Hematopoietic multipotent progenitor cell (in vitro differentiated cells): ENCODE measurements around the gene SUSD6. TPM values are rescaled to one million over a fixed set of nuclear protein-coding genes. Genes with fewer than 3 reads are reported as not detected.
A peak's percentile ranks its signal among the peaks of the same experiment; 100 is the strongest.
"Not testable (repeated sequence)": the region's sequence is repeated elsewhere in the genome, so short reads cannot be mapped to it uniquely, and the experiment has no call there.

Source experiments
- DNase-seq, 3 donors: peaks; one replicate each; pipeline ENCODE4 v3.0.0-alpha.2; 2011 to 2015; ENCODE audit warnings: low read depth in 2 of 3, low spot score in 2 of 3
- total RNA-seq: library from RNA; depleted of rRNA; stranded (reverse); fragments of >200 nt; gene quantifications from one replicate; pipeline ENCODE4 v1.2.3, GENCODE V29; 2012

Gene SUSD6
- total RNA-seq, 1 donor = 23.4 TPM

DNA sequence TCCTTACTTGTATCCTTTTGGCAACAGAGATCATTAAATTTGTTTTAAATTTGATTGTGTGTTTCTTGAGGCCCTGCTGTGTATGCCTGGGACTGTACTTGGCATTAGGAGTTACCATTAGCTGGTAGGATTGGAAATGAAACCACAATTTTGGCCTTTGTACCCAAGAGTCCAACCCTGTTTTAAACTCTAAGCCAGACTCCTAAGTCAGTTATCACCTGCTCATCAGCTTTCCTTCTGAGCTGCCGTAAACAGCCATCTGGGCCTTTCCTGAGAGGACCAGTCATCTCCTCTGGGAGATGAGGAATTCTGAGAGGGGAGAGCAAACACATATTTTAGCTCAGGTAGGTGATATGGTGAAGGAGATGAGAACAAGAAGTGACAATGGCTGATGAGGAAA lies 81.2 kb downstream of the SUSD6 start:
- no peak for DNase-seq

DNA sequence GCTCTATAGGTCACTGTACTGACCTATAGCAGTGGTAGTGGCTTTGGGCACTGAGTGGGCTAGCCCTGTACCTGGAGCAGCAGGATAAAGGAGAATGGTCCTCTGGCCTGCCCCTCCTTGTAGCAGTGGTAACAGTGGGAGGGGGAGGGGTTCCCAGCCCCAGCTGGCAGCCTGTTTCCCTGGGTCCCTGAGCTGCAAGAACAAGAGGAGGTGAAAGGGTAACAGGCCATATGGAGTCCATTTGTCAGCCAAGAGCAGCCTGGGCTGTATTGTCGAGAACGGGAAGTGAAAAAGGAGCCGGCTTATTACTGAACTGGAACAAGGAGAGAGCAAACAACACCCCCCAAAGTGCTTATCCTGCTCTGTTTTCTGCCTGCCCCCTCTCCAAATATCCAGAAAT lies 81.7 kb downstream of the SUSD6 start:
- peak in 1 of 3 donors; percentile 52 for DNase-seq

DNA sequence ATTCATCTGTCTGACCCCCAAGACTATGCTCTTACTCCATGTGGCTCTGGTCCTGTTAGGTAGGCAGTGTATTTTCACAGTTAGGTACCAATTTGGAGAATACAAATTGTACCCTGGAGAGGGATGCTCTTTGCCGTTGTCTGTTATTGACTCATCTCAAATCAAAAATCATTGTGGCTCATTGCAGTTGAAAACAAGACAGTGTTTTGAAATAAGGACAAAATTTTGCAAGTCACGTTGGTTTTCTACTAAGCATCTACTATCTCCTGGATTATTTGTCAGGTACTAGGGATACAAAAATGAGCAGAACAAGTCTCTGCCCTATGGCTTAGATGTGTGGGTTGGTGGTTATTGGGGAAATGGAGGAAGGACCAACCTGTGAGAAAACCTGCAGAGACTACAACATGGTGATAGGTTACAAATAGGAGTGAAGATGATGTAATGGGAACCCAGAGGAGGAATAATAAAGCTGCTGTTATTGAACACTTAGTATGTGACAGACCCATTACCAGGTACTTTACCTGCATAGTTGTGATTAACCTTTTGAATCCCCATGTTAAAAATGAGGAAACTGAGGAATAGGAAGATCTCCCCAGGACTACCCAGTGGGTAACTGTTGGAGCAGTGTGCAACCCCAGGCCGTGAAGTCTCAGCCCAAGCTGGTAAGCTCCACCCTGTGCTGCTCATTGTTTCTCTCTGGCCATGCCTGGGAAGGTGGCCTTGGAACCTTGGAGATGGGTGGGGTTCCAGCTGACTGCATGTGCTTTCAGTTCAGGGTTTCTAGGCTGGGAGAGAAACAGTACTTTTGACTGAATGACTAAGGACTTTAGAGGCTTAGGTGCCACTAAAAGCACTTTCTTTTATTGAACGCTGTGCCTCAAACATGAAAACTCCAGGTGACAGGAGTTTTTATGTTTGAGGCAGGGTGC lies 82.7 kb downstream of the SUSD6 start:
- DNase-seq = no peak

DNA sequence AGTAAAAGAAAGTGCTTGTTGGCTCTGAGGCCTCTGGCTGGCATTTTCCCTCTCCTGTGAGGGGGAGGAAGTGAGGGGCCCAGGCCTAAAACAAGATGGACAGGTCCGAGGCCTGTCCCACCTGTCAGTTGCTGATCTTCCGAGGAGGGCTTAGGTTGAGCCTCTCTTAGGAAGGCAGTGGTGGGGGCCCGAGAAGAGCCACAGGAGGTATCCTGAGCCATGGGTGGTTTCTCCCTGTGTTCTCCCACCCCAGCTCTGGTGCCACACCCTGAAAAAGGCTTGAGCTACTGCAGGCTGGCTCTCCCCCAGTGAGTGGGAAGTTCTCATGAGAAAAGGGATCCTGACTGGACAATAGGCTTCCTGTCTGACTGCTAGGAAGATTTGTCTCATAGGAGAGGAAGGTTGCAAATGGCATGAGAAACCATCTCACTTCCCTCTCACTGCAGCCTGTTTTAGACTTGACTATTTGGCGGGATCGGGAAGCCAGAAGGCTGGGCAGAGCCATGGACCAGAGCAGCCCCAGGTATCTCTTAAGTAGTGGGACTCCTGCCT lies 83.4 kb downstream of the SUSD6 start:
- DNase-seq = no peak

DNA sequence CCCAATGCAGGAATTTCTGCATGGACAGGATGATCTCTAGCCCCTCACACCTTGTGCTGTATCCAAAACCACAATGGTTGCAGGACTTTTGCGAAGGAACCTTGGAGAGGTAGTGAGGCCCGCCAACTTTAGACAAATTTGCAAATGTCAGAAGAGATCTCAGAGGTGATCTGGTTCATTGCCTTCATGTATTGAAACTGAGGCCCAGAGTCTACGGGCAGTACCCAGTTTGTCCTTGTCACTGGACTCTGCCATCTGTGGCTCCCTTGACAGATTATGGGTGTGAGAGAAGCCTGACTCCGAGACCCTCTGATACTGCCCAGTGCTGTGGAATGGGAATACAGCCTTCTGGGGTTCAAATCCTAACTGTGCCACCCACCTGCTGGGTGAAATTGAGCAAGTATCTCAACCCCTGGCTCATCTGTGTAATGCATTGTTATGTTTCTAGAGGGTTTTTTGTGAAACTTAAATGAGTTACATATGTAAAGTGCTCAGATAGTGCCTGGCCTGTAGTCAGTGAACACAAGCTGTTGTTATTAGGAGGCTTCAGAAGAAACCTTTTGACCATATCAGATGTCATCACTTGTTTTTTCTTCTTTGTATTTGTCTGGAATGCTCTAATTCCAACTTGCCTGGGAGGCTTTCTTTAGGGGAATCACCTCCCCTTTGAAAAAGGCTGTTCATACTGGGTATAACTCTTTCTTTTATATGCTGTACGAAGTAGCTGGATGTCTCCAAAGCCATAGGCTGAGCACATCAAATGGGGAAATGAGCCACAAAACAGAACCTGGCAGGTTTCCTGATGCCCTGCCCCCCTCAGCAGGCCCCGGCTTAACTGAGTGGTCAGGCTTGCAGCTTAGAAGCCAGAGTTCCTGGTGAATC lies 84.2 kb downstream of the SUSD6 start:
- DNase-seq = peak in 1 of 3 donors; percentile 54

DNA sequence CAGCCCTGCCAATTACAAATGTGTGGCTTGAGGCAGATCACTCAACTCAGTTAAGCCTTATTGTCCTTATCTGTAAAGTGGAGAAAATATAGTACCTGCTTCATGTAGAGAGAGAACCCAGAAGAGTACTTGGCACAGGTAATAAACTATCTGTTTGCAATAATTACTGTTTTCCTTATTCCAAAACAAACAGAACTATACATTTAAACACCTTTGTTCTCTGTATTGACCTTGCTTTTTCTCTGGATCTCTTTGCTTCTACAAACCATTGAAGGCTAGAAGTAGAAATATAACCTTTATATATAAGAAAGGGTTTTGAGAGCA lies 84.8 kb downstream of the SUSD6 start:
- no peak for DNase-seq

DNA sequence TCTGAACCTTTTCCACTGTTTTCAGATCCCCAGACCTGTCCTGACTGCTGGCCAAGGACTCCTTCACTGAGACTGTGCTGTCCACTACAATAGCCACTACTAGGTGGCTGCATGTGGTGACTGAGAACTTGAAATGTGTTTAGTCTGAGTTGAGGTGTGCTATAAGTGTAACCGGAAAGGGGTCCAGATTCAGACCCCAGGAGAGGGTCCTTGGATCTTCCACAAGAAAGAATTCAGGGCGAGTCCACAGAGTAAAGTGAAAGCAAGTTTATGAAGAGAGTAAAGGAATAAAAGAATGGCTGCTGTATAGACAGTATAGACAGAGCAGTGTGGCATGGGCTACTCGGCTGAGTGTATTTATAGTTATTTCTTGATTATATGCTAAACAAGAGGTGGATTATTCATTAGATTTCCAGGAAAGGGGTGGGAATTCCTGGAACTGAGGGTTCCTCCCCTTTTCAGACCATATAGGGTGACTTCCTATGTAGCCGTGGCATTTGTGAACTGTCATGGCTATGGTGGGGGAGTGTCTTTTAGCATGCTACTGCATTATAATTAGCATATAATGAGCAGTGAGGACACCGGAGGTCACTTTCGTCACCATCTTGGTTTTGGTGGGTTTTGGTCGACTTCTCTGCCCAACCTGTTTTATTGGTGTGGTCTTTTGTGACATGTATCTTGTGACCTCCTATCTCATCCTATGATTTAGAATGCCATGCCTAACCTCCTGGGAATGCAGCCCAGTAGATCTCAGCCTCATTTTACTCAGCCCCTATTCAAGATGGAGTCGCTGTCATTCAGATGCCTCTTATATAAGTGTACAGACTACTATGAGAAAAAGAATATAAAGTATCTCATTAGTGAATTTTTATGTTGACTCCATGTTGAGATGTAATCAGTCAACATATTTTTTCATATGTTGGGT lies 85.5 kb downstream of the SUSD6 start:
- DNase-seq = peak in 1 of 3 donors; percentile 80

DNA sequence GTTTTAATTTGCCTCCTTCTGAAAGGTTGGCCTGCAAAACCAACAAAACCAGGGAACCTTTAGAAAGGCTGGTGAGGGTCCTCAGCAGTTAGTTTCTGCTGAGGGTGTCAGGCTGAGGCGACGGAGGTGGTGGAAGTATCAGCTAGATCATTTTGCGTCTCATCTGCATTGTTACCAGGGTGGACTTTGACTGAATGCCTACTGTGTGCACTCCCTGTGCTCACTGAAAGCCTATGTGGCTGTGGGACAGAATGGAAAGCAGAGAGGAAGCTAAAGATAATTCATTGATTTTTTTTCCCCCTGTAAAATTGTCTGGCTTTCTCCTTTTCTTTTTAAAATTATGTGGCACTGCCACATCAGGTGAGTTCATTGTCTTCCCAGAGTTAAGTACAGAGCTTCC lies 87.2 kb downstream of the SUSD6 start:
- DNase-seq = no peak

DNA sequence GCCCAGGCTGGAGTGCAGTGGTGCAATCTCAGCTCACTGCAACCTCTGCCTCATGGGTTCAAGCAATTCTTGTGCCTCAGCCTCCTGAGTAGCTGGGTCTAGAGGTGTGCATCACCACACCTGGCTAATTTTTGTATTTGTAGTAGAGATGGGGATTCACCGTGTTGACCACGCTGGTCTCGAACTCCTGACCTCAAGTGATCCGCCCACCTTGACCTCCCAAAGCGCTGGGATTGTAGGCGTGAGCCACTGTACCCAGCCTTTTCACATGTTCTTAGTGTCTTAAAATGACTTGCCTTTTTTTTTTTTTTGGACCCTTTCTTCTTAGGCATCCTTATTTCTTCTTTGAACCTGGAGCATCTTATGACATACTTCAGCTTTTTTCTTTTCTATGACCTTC lies 87.8 kb downstream of the SUSD6 start:
- DNase-seq = not testable (repeated sequence)

DNA sequence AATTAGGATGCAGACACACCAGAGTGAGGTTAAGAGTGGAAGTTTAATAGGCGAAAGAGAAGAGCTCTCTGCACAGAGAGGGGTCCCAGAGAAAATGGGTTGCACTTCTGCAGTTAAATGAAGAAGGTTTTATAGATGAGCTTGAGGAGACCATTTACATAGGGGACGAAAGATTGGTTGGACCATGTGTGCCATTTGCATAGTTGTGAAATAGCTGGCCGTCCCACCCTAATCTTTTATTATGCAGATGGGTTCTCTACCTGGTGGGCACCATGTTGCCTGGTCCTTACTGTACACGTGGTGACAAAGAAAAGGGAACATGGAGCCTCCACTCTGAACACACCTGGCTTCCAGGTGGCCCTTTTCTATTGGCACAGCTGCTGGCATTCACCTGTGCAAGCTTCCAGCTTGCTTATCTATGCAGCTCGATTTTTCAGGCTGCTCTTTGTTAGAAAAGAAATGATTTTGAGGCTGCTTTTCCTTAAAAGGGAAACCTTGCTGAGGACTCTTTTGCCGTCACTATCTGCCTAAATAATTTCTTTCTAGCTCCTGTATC lies 88.4 kb downstream of the SUSD6 start:
- no peak for DNase-seq

DNA sequence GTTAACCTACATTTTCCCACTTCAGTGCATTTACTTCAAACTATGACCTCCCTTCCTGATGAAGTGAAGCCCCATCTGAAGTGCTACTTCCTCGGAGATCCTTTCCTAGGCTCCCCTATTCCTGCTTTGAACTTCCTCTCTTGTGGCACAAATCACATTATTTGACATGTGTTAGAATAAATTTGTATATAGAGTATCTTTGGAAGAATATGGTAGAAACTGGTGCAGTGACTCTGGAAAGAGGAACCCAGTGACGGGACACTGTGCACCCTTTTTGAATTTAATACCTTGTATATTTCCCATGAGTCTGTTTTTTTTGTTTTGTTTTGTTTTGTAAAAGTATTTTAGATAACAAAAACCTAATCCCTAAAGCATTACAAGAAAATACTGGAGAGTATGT lies 89.2 kb downstream of the SUSD6 start:
- no peak for DNase-seq

DNA sequence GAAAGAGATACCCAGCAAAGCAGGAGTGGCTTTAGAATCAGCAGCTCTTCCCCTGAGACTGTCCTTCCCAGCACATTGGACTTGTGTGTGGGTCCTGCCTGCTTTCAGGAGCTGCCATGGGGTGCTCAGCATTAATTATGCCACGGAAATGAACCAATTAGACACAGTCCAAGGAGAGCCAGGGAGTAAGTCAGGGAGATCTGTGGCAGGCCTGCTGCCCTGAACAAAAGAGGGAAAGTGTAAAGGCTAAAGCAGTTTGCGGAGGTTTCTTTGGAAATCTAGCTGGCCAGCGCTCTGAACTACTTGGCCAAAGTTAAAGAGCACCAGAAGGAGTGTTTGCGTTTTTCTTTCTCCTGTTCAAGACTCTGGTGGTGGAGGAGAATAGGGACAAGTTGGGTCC lies 89.9 kb downstream of the SUSD6 start:
- DNase-seq = no peak

DNA sequence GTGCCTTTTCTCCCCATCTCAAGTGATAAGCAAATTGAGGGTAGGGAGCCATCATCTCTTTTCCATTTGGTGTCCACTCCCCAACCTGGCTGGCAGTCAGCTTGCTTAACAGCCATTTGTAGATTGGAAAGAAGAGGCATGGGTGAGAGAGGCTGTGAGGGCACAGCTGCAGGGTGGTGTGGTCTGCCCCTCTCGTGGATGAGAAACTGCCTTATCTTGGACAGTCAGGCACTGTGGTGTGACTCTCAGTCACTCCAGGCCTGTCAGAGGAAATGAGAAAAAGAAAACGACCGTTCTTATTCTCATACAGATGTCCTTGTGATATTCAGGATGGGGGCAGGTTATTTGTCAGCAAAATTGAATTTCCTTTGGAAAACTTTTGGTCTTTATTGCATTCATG lies 90.5 kb downstream of the SUSD6 start:
- peak in 2 of 3 donors; percentile 89 to 94 for DNase-seq

DNA sequence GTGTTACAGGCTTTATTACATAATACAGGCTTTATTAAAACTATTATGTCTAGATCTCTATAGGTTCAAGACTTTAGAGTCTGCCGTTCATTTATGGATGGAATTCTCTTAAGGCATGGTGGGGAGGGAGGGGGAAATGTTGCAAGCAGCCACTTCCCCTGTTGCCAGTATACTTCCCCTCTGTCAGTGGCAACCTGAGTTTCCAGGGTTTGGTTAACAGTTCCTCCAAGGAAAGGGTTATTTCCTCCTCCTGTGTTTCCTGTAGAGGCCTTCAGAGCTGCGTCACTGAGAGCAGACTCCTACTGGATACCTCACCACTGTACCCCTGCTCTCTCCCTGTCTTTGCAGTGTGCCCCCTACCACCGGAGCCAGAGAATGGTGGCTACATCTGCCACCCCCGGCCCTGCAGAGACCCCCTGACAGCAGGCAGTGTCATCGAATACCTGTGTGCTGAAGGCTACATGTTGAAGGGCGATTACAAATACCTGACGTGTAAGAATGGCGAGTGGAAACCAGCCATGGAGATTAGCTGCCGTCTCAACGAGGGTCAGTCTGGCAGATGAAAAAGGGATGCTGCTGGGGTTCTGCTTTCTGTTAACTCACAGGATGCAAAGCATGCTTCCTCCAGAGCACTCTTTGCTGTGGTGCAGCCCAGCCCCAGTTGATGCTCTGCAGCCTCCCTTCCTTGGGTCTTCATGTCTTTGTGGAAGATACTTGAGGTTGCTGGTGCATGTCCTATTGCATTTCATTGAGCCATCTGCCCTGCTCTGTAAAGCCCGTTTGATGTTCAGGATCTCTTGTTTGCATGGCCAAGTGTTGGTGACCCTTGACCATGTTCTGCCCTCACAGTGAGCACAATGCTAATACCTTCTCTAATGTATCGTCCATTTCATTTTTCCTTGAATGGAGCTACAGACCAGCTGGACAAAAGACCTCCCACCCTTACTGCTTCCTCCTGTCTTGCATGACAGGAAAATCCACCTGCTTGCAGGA lies 91.9 kb downstream of the SUSD6 start:
- peak in 1 of 3 donors; percentile 47 for DNase-seq

DNA sequence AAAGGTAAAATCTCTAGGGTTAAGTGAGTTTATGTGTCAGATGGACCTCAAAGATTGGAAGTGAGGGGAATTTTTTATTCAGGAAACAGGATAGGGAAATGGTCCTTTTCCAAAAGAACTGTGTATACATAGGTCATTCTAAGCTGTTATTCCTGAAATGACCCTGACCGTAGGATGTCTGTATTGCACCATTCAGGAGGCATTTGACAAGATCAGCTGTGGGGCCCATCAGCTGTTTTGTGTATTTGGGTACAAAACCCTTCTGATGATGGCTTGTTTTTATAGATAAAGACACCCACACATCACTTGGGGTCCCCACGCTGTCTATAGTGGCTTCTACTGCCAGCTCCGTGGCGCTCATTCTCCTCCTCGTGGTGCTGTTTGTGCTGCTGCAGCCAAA lies 92.9 kb downstream of the SUSD6 start:
- DNase-seq = no peak

DNA sequence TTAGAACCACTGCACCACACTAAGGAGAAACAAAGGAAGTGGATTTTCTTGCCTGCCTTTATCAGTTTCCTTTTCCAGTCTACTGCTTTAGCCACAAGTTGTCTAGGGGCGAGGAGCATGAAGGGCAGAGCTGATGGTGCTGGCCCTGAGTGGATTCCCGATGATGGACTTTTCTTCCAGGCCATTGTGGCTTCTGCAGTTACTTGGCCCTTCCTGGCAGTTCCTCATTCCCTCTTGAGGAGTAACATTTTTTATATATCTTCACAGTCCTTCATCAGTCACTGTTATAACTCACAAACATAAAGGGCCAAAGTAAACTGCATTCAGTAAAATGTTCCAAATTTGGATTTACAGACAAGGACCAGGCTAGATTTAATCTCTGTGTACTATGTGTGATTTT lies 94.3 kb downstream of the SUSD6 start:
- no peak for DNase-seq

DNA sequence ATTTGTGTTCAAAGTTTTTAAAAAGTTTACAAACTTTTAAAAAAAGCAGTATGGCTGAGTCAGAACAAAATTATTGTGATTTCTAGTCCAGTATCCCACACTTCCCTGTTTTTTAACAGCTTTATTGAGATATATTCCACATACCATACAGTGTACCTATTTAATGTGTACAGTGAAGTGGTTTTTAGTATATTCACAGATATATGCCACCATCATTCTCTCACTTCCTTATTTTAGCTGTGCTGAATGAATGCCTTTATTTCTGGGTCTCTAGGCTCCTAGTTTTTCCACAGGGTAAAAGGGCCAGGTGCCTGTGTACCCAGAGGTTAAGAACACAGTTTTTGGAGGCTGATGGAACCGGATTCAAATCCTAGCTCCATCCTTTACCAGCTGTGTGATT lies 96.7 kb downstream of the SUSD6 start:
- no peak for DNase-seq

DNA sequence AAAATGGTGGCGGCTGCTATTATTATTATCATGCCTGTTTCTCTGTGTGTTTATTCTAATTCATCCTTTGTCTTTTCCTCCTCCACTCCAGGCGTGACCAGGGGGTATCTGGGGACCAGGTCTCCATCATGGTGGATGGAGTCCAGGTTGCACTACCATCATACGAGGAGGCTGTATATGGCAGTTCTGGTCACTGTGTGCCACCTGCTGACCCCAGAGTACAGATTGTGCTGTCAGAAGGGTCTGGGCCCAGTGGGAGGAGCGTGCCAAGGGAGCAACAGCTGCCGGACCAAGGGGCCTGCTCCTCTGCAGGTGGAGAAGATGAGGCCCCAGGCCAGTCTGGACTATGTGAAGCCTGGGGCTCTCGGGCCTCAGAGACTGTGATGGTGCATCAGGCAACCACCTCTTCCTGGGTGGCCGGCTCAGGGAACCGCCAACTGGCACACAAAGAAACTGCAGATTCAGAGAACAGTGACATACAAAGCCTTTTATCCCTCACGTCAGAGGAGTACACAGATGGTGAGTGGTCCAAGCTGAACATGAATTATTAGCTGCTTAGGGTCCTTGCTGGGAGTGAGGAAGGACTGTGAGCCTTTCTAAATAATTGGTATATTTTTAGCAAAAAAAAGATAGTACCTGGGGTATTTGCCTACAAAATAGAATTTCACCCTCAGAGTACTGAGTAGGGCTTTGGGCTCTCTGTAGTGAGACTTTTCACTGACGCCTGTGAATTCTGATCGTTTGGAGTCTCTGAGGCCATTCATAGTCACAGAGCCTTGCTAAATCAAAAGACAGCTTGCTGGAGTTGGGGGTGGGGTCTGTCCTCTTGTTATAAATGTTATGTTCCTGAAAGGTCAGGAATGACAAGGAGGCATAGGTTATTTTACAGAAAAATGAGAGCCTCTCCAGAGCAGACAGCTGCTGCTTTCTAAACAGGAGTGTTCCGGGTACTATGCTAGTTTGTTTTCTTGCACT lies 97.5 kb downstream of the SUSD6 start:
- DNase-seq = no peak
